Breast epithelium (tissue), 3 donors: ENCODE data around the gene EEF1A2.

Experiments
- POLR2A ChIP-seq: fragments of 450-650 bp; IDR thresholded peaks from one replicate; pipeline ENCODE4 v1.6.1; 2016; ENCODE audit warnings: antibody characterized with exemption, mild to moderate bottlenecking, moderate library complexity
- POLR2AphosphoS5 ChIP-seq, 3 donors: sonication (generic); formaldehyde crosslinking; IDR thresholded peaks; one replicate each; pipeline ENCODE4 v1.6.1; 2017; ENCODE audit warnings: antibody characterized with exemption in 3 of 3

- TF ChIP-seq POLR2A (no peak), POLR2AphosphoS5 (IDR thresholded peaks at IDR 0.05) (no peak)
These were observed 27.7 kb downstream of the EEF1A2 start for GRCh38 chr20:63471002-63471716.
